ENCODE measurements around the gene PHKA2.
"Not testable (repeated sequence)": the region's sequence is repeated elsewhere in the genome, so short reads cannot be mapped to it uniquely, and the experiment has no call there.

PHKA2 gene

GRCh38 chrX:18983666-18984380, at the start of gene PHKA2:
PHKA2 (minus strand) TSS chrX:18984114; CDS start chrX:18983932, 182 bp downstream.
- DNase-seq (ENCODE audit: low spot score) = peak; percentile 32

GRCh38 chrX:19030805-19031204, 46.9 kb upstream of the PHKA2 start:
- DNase-seq (ENCODE audit: low spot score) = no peak

- no peak for DNase-seq (ENCODE audit: low spot score)
Observed at GRCh38 chrX:19028560-19028959, 44.6 kb upstream of the PHKA2 start.

GRCh38 chrX:19024366-19024765, 40.5 kb upstream of the PHKA2 start:
- no peak for DNase-seq (ENCODE audit: low spot score)

- no peak for DNase-seq (ENCODE audit: low spot score)
Observed at GRCh38 chrX:19019996-19020395, 36.1 kb upstream of the PHKA2 start.

- peak; percentile 7 for DNase-seq (ENCODE audit: low spot score)
Observed at GRCh38 chrX:19017271-19017670, 33.4 kb upstream of the PHKA2 start.

GRCh38 chrX:19016614-19017013, 32.7 kb upstream of the PHKA2 start:
- not testable (repeated sequence) for DNase-seq (ENCODE audit: low spot score)

GRCh38 chrX:19007868-19008267, 24.0 kb upstream of the PHKA2 start:
- DNase-seq (ENCODE audit: low spot score) = no peak

GRCh38 chrX:19007011-19007410, 23.1 kb upstream of the PHKA2 start:
- no peak for DNase-seq (ENCODE audit: low spot score)

GRCh38 chrX:19005909-19006308, 22.0 kb upstream of the PHKA2 start:
- peak; percentile 1 for DNase-seq (ENCODE audit: low spot score)

GRCh38 chrX:19003756-19004155, 19.8 kb upstream of the PHKA2 start:
- DNase-seq (ENCODE audit: low spot score) = no peak

- DNase-seq (ENCODE audit: low spot score) = no peak
Observed at GRCh38 chrX:18998653-18999052, 14.7 kb upstream of the PHKA2 start.

- DNase-seq (ENCODE audit: low spot score) = no peak
Observed at GRCh38 chrX:18997916-18998315, 14.0 kb upstream of the PHKA2 start.

GRCh38 chrX:18996536-18996935, 12.6 kb upstream of the PHKA2 start:
- no peak for DNase-seq (ENCODE audit: low spot score)

GRCh38 chrX:18995221-18995620, 11.3 kb upstream of the PHKA2 start:
- DNase-seq (ENCODE audit: low spot score) = no peak

- no peak for DNase-seq (ENCODE audit: low spot score)
Observed at GRCh38 chrX:18994713-18995112, 10.8 kb upstream of the PHKA2 start.

- DNase-seq (ENCODE audit: low spot score) = no peak
Observed at GRCh38 chrX:18992829-18993228, 8.9 kb upstream of the PHKA2 start.

GRCh38 chrX:18985186-18985435, 1.2 kb upstream of the PHKA2 start:
- DNase-seq (ENCODE audit: low spot score) = no peak

GRCh38 chrX:18984381-18985185, 669 bp upstream of the PHKA2 start:
- peak; percentile 85 for DNase-seq (ENCODE audit: low spot score)

GRCh38 chrX:18981124-18981807, 2.6 kb downstream of the PHKA2 start:
- DNase-seq (ENCODE audit: low spot score) = no peak

- not testable (repeated sequence) for DNase-seq (ENCODE audit: low spot score)
Observed at GRCh38 chrX:18980262-18980661, 3.7 kb downstream of the PHKA2 start.

- DNase-seq (ENCODE audit: low spot score) = no peak
Observed at GRCh38 chrX:18974993-18975392, 8.9 kb downstream of the PHKA2 start.

GRCh38 chrX:18973527-18974192, 10.3 kb downstream of the PHKA2 start:
- DNase-seq (ENCODE audit: low spot score) = no peak

Data from NAMALWA (cell line).